ENCODE results near the gene PSTPIP1.

DNA sequence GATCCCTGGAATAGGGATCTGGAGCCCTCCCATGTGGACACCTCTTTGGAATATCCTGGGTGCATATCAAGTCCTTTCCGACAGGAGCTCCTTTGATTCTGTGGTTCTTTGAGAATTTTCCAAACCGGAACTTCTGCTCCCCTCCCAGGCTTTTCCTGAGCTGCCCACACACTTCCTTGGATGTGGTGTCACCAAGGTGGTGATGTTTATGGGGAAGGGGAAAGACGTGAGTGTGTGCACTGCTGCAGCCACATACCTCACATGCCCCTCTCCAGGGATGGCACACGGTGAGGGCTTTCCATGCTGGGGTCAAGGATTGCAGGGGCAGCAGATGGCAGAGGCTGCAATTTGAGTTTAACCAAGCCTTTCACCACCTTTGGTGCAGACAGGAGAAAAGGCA lies 27.9 kb upstream of the PSTPIP1 start:
- TF ChIP-seq POLR2A (IDR thresholded peaks at IDR 0.05; ENCODE audit: low read length) (no peak), GATA1 (IDR thresholded peaks at IDR 0.05; ENCODE audit: low read depth, low read length) (no peak)

Data from erythroblast (primary cell).